Astrocyte (in vitro differentiated cells and primary cell): ENCODE measurements around the gene SLC5A6. TPM values are rescaled to one million over a fixed set of nuclear protein-coding genes. Genes with fewer than 3 reads are reported as not detected.

ENCODE experiments used
- DNase-seq: peaks from one replicate; pipeline ENCODE4 v3.0.0-alpha.2; 2010; ENCODE audit warnings: low read depth
- FAIRE-seq: peaks from 2 replicates; lab custom pipeline; 2011; peaks lifted over from hg19 to GRCh38; lab: Jason Lieb, UNC
- H2AFZ ChIP-seq: 2 replicates; pipeline ENCODE4 v1.6.0; 2012; ENCODE audit warnings: low read depth, low read length, inconsistent platforms
- H3K27ac ChIP-seq: 2 replicates; pipeline ENCODE4 v1.5.1; 2011; ENCODE audit warnings: low read depth, low read length, inconsistent platforms
- H3K27me3 ChIP-seq: 2 replicates; pipeline ENCODE4 v1.6.0; 2011; ENCODE audit warnings: low read length, inconsistent platforms; ENCODE audit not compliant: insufficient read depth
- H3K36me3 ChIP-seq: 2 replicates; pipeline ENCODE4 v1.5.1; 2011; ENCODE audit warnings: low read length, inconsistent platforms; ENCODE audit not compliant: insufficient read depth
- H3K4me1 ChIP-seq: 2 replicates; pipeline ENCODE4 v1.5.1; 2011; ENCODE audit warnings: low read length, inconsistent platforms; ENCODE audit not compliant: insufficient read depth
- H3K4me2 ChIP-seq: 2 replicates; pipeline ENCODE4 v1.6.0; 2012; ENCODE audit warnings: low read length, inconsistent platforms
- H3K4me3 ChIP-seq: 2 replicates; pipeline ENCODE4 v1.5.1; 2011; ENCODE audit warnings: low read depth, mild to moderate bottlenecking, low read length, inconsistent platforms; ENCODE audit not compliant: insufficient read depth
- H3K79me2 ChIP-seq: 2 replicates; pipeline ENCODE4 v1.6.0; 2012; ENCODE audit warnings: mild to moderate bottlenecking, low read length, inconsistent platforms; ENCODE audit not compliant: insufficient read depth
- H3K9ac ChIP-seq: 2 replicates; pipeline ENCODE4 v1.6.0; 2012; ENCODE audit warnings: mild to moderate bottlenecking, low read length, inconsistent platforms
- H3K9me3 ChIP-seq: 2 replicates; pipeline ENCODE4 v1.5.1; 2012; ENCODE audit warnings: low read depth, mild to moderate bottlenecking, low read length, inconsistent platforms; ENCODE audit not compliant: insufficient read depth
- H4K20me1 ChIP-seq: 2 replicates; pipeline ENCODE4 v1.6.0; 2012; ENCODE audit warnings: low read length, inconsistent platforms; ENCODE audit not compliant: insufficient read depth
- H3K27ac Mint-ChIP-seq: one replicate; pipeline ENCODE4 v1.8.0; 2021; ENCODE audit warnings: mild to moderate bottlenecking, mixed read lengths; ENCODE audit not compliant: unreplicated experiment
- H3K27me3 Mint-ChIP-seq: one replicate; pipeline ENCODE4 v1.8.0; 2021; ENCODE audit warnings: low read depth, mixed read lengths; ENCODE audit not compliant: unreplicated experiment
- H3K36me3 Mint-ChIP-seq: one replicate; pipeline ENCODE4 v1.8.0; 2021; ENCODE audit warnings: low read depth, mixed read lengths; ENCODE audit not compliant: unreplicated experiment
- H3K4me1 Mint-ChIP-seq: one replicate; pipeline ENCODE4 v1.8.0; 2021; ENCODE audit warnings: low read depth, mixed read lengths; ENCODE audit not compliant: unreplicated experiment
- H3K4me3 Mint-ChIP-seq: one replicate; pipeline ENCODE4 v1.8.0; 2021; ENCODE audit warnings: mild to moderate bottlenecking, moderate library complexity, mixed read lengths; ENCODE audit not compliant: unreplicated experiment
- H3K9me3 Mint-ChIP-seq: one replicate; pipeline ENCODE4 v1.8.0; 2021; ENCODE audit warnings: mild to moderate bottlenecking, mixed read lengths; ENCODE audit not compliant: unreplicated experiment
- CTCF ChIP-seq: IDR thresholded peaks from 2 replicates; pipeline ENCODE4 v1.5.1; 2011; ENCODE audit warnings: low read depth, mild to moderate bottlenecking, inconsistent platforms, low read length, moderate library complexity; ENCODE audit not compliant: insufficient read depth
- EZH2 ChIP-seq: IDR thresholded peaks from 2 replicates; pipeline ENCODE4 v1.6.1; 2012; ENCODE audit warnings: mild to moderate bottlenecking, low read length, inconsistent platforms; ENCODE audit not compliant: insufficient read depth
- total RNA-seq: library from RNA; stranded (reverse); gene quantifications from 2 replicates; pipeline ENCODE4 v1.2.1, GENCODE V29; 2021

The SLC5A6 gene
- total RNA-seq, 1 donor from 2014 or later: 54.0 TPM

- no peaks in the 10 kb centered on the region for H3K79me2 ChIP-seq
- no peaks in the 10 kb centered on the region for H3K27me3 Mint-ChIP-seq
- H3K9me3 ChIP-seq: no peaks in the 10 kb centered on the region
- H3K36me3 ChIP-seq: peaks cover 66% of the 10 kb centered on the region
- TF ChIP-seq EZH2: no peak
- no peak for TF ChIP-seq CTCF
- no peak overlapping the region for H3K27ac ChIP-seq
- no peaks in the 10 kb centered on the region for H3K27me3 ChIP-seq
- no peaks in the 10 kb centered on the region for H3K4me1 ChIP-seq
- no peak overlapping the region for H3K27ac Mint-ChIP-seq
- FAIRE-seq: no peak
- H4K20me1 ChIP-seq: peaks cover 19% of the 10 kb centered on the region
- no peak overlapping the region for H3K4me3 ChIP-seq
- H3K4me3 Mint-ChIP-seq: no peak overlapping the region
- no peaks in the 10 kb centered on the region for H3K4me1 Mint-ChIP-seq
- H3K36me3 Mint-ChIP-seq: peaks cover 24% of the 10 kb centered on the region
- H3K9ac ChIP-seq: no peak overlapping the region
- no peak overlapping the region for H3K4me2 ChIP-seq
- no peak for DNase-seq
- no peaks in the 10 kb centered on the region for H3K9me3 Mint-ChIP-seq
- H2AFZ ChIP-seq: no peak overlapping the region
These were observed 25.4 kb upstream of the SLC5A6 start for GRCh38 chr2:27237341-27237945.

- Mint-ChIP-seq H3K27ac (no peak overlapping the region), H3K4me3 (no peak overlapping the region), H3K4me1 (no peaks in the 10 kb centered on the region), H3K9me3 (no peaks in the 10 kb centered on the region), H3K27me3 (no peaks in the 10 kb centered on the region), H3K36me3 (peaks cover 20% of the 10 kb centered on the region)
- Histone ChIP-seq H4K20me1 (peaks cover 19% of the 10 kb centered on the region), H3K27ac (no peak overlapping the region), H3K36me3 (peaks cover 70% of the 10 kb centered on the region), H3K79me2 (no peaks in the 10 kb centered on the region), H3K27me3 (no peaks in the 10 kb centered on the region), H3K9me3 (no peaks in the 10 kb centered on the region), H3K4me1 (no peaks in the 10 kb centered on the region), H3K9ac (no peak overlapping the region), H3K4me3 (no peak overlapping the region), H3K4me2 (no peak overlapping the region), H2AFZ (no peak overlapping the region)
- TF ChIP-seq CTCF: no peak
- no peak for TF ChIP-seq EZH2
- FAIRE-seq: no peak
- no peak for DNase-seq
These were observed 24.6 kb upstream of the SLC5A6 start for GRCh38 chr2:27236626-27237025.

GRCh38 chr2:27236136-27236535 lies 24.1 kb upstream of the SLC5A6 start:
- Histone ChIP-seq H4K20me1 (peaks cover 18% of the 10 kb centered on the region), H3K4me1 (no peaks in the 10 kb centered on the region)
- TF ChIP-seq EZH2 (no peak), CTCF (no peak)

More at GRCh38 chr2:27236136-27236535, 24.1 kb upstream of the SLC5A6 start:
- no peak overlapping the region for H3K27ac Mint-ChIP-seq
- H3K4me3 Mint-ChIP-seq: no peak overlapping the region
- Histone ChIP-seq H3K79me2 (no peaks in the 10 kb centered on the region), H3K36me3 (peaks cover 74% of the 10 kb centered on the region), H3K4me3 (no peak overlapping the region), H3K27ac (no peak overlapping the region), H3K9ac (no peak overlapping the region), H2AFZ (no peak overlapping the region), H3K27me3 (no peaks in the 10 kb centered on the region), H3K4me2 (no peak overlapping the region), H3K9me3 (no peaks in the 10 kb centered on the region)
- DNase-seq (no peak), FAIRE-seq (no peak)
- H3K36me3 Mint-ChIP-seq: peaks cover 22% of the 10 kb centered on the region
- H3K9me3 Mint-ChIP-seq: no peaks in the 10 kb centered on the region
- H3K4me1 Mint-ChIP-seq: no peaks in the 10 kb centered on the region
- no peaks in the 10 kb centered on the region for H3K27me3 Mint-ChIP-seq
